Body of pancreas (tissue), 4 donors: ENCODE data around the gene CIRBP. TPM values are rescaled to one million over a fixed set of nuclear protein-coding genes. Genes with fewer than 3 reads are reported as not detected.
"Not testable (repeated sequence)": the region's sequence is repeated elsewhere in the genome, so short reads cannot be mapped to it uniquely, and the experiment has no call there.

Experiments used
- ATAC-seq: fragments of 150-250 bp; one replicate; pipeline ENCODE4 v1.9.1; 2016
- DNase-seq, 4 donors: peaks; one replicate each; pipeline ENCODE4 v3.0.0-alpha.2; 2019
- H3K27ac ChIP-seq, 4 donors: fragments of 200-600 bp; sonication (generic); 1 replicate in 3 of 4; 2 replicates in 1 of 4; pipeline versions ENCODE4 v1.5.1 to v1.6.1; 2016 to 2019; ENCODE audit warnings: mild to moderate bottlenecking in 1 of 4, mixed read lengths in 1 of 4, moderate library complexity in 1 of 4
- H3K27me3 ChIP-seq, 2 donors: fragments of 200-600 bp; sonication (generic); one replicate each; pipeline ENCODE4 v1.6.0; 2016; ENCODE audit warnings: mild to moderate bottlenecking in 1 of 2
- H3K36me3 ChIP-seq, 2 donors: fragments of 200-600 bp; sonication (generic); replicated peaks in 1 of 2; 2 replicates each; pipeline ENCODE4 v1.5.1; 2016; ENCODE audit warnings: low read depth in 2 of 2; ENCODE audit not compliant: insufficient read depth in 1 of 2
- H3K4me1 ChIP-seq: fragments of 200-600 bp; sonication (generic); one replicate; pipeline ENCODE4 v1.6.0; 2016
- H3K4me3 ChIP-seq, 2 donors: fragments of 200-600 bp; sonication (generic); 1 replicate in 1 of 2; 2 replicates in 1 of 2; pipeline ENCODE4 v1.5.1; 2016 to 2019
- H3K9me3 ChIP-seq, 3 donors: fragments of 200-600 bp; sonication (generic); 1 replicate in 2 of 3; 2 replicates in 1 of 3; pipeline ENCODE4 v1.5.1; 2016
- CTCF ChIP-seq, 7 experiments: fragments of 450-650 bp in 4 of 7; fragments of 200-600 bp in 3 of 7; sonication (generic) in 3 of 7; IDR thresholded peaks; one replicate each; pipeline ENCODE4 v1.5.1; 2016 to 2019; ENCODE audit warnings: antibody characterized with exemption in 7 of 7
- POLR2A ChIP-seq, 3 donors: fragments of 450-650 bp; IDR thresholded peaks; one replicate each; pipeline ENCODE4 v1.6.1; 2016; ENCODE audit warnings: antibody characterized with exemption in 3 of 3, mild to moderate bottlenecking in 2 of 3
- WGBS, 2 donors: methylation state at CpG; one replicate each; pipeline ENCODE4 v1.1.5; 2017; 5-methylcytosine and 5-hydroxymethylcytosine counted together
- intact Hi-C: fragments of 100-400 bp; cut with DNase I; formaldehyde crosslinking; loops from one replicate; pipeline ENCODE4 v1.15.1; 2023
- total RNA-seq, 2 donors: library from RNA; depleted of rRNA; stranded (reverse); fragments of >200 nt; gene quantifications; one replicate each; pipeline ENCODE4 v1.1.0, GENCODE V29; 2016

The CIRBP gene
- total RNA-seq, 2 donors from 2014 or later = 582 to 630 TPM

GRCh38 chr19:1300744-1301490 is 31.8 kb downstream of the CIRBP start:
- TF ChIP-seq POLR2A (IDR thresholded peaks at IDR 0.05) (no peak), CTCF (IDR thresholded peaks at IDR 0.05) (no peak)
- intact Hi-C loops = no loop called here
- H3K4me1 ChIP-seq = no peaks in the 10 kb centered on the region
- H3K36me3 ChIP-seq = no peaks in the 10 kb centered on the region
- no peak overlapping the region for H3K4me3 ChIP-seq
- 78% methylated on average over 35 of the region's 35 CpGs for WGBS, 2 donors
- DNase-seq = no peak
- no peak overlapping the region for H3K27ac ChIP-seq
- no peaks in the 10 kb centered on the region for H3K9me3 ChIP-seq
- ATAC-seq = no peak
- H3K27me3 ChIP-seq = no peaks in the 10 kb centered on the region

GRCh38 chr19:1302533-1303239 is 33.6 kb downstream of the CIRBP start:
- TF ChIP-seq CTCF (IDR thresholded peaks at IDR 0.05) (no peak), POLR2A (IDR thresholded peaks at IDR 0.05) (no peak)
- no peaks in the 10 kb centered on the region for H3K4me1 ChIP-seq
- no peak for ATAC-seq
- H3K9me3 ChIP-seq = no peaks in the 10 kb centered on the region
- DNase-seq = no peak
- no peak overlapping the region for H3K27ac ChIP-seq
- no peaks in the 10 kb centered on the region for H3K36me3 ChIP-seq
- H3K4me3 ChIP-seq = no peak overlapping the region
- 42 to 58% methylated on average over 3 to 25 of the region's 36 CpGs for WGBS, 2 donors
- intact Hi-C loops = no loop called here
- no peaks in the 10 kb centered on the region for H3K27me3 ChIP-seq

GRCh38 chr19:1304197-1304924 is 35.2 kb downstream of the CIRBP start:
- no peak for ATAC-seq
- intact Hi-C loops = no loop called here
- 78 to 85% methylated on average over 8 to 26 of the region's 28 CpGs for WGBS, 2 donors
- Histone ChIP-seq H3K4me1 (no peaks in the 10 kb centered on the region), H3K36me3 (no peaks in the 10 kb centered on the region), H3K9me3 (no peaks in the 10 kb centered on the region), H3K27me3 (no peaks in the 10 kb centered on the region), H3K4me3 (no peak overlapping the region), H3K27ac (no peak overlapping the region)
- DNase-seq = no peak
- TF ChIP-seq CTCF (IDR thresholded peaks at IDR 0.05) (no peak), POLR2A (IDR thresholded peaks at IDR 0.05) (no peak)

- H3K4me3 ChIP-seq, H3K4me1 ChIP-seq, H3K27ac ChIP-seq, H3K27me3 ChIP-seq, DNase-seq, ATAC-seq, H3K9me3 ChIP-seq, intact Hi-C loops, H3K36me3 ChIP-seq: not testable (repeated sequence)
- 76 to 86% methylated on average over 9 of the region's 9 CpGs for WGBS, 2 donors
These were observed 36.2 kb downstream of the CIRBP start for GRCh38 chr19:1305354-1305753.

GRCh38 chr19:1307320-1307719 is 38.2 kb downstream of the CIRBP start:
- no peaks in the 10 kb centered on the region for H3K9me3 ChIP-seq
- H3K27me3 ChIP-seq = no peaks in the 10 kb centered on the region
- 81 to 92% methylated on average over 13 to 19 of the region's 38 CpGs for WGBS, 2 donors
- DNase-seq (no peak), ATAC-seq (no peak)
- no peak overlapping the region for H3K27ac ChIP-seq
- intact Hi-C loops = no loop called here
- H3K4me3 ChIP-seq = no peak overlapping the region
- no peaks in the 10 kb centered on the region for H3K36me3 ChIP-seq
- H3K4me1 ChIP-seq = no peaks in the 10 kb centered on the region
- TF ChIP-seq POLR2A (IDR thresholded peaks at IDR 0.05) = no peak
- no peak for TF ChIP-seq CTCF (IDR thresholded peaks at IDR 0.05)
